NOMO-1 treated with dmso at 0.1 percent for 144 hours (cell line): ENCODE data around the gene GALNT1.
"Not testable (repeated sequence)": the region's sequence is repeated elsewhere in the genome, so short reads cannot be mapped to it uniquely, and the experiment has no call there.

Experiments used
- DNase-seq: peaks from one replicate; lab custom pipeline; 2025; ENCODE audit not compliant: unreplicated experiment; lab: John Stamatoyannopoulos, UW

Gene GALNT1

DNA sequence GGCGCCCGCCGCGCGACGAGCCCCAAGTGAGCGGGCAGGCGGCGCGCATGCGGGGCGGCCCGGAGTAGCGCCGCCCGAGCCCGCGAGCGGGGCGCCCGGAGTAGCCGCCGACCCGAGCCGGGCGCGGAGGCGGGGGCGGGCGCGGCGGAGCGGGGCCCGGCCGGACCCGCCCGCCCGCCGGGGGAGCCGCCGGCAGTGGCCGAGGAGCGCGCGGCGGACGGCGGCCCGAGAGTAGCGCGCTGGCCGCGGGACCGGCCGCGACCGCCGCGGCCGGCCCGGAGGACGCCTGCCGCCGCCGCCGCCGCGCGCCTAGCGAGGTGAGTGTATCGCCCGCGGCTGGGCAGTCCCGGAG lies at the start of gene GALNT1:
TSS of gene GALNT1 (plus strand) at position 195 of the 352 bp plus-strand sequence. CDS start 72,923 bp downstream, outside the sequence.
- no peak for DNase-seq

DNA sequence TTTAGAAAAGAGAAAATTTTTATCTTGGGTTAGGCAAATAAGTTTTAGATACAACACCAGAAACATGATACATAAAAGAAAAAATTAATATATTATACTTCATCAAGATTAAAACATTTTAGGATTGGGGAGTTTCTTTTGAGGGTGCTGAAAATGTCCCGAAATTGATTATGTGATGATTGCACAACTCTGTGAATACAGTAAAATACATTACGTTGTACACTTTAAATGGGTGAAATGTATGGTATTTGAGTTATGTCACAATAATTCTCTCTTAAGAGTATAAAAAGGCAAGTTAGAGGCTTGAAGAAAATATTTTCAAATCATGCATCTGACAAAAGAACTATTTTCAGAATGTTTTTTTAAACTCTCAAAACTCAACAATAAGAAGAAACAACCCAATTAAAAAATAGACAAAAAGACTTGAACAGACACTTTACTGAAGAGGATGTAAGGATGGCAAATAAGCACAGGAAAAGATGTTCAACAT lies 47.6 kb upstream of the GALNT1 start:
- no peak for DNase-seq

DNA sequence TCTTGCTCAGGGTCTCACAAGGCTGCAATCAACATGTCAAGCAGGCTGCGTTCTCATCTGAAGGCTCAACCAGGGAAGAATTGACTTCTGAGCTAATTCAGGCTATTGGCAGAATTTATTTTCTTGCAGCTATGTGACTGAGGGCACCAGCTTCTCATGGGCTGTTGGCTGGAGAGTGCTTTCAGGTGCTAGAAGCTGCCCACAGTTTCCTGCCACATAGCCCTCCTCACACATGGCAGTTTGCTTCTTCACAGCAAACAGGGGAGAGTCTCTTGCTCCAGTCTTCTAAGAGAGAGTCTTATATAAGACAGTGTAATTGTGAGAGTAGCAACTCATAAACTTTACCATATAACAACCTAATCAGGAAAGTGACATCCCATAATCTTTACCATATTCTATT lies 46.2 kb upstream of the GALNT1 start:
- DNase-seq = no peak

DNA sequence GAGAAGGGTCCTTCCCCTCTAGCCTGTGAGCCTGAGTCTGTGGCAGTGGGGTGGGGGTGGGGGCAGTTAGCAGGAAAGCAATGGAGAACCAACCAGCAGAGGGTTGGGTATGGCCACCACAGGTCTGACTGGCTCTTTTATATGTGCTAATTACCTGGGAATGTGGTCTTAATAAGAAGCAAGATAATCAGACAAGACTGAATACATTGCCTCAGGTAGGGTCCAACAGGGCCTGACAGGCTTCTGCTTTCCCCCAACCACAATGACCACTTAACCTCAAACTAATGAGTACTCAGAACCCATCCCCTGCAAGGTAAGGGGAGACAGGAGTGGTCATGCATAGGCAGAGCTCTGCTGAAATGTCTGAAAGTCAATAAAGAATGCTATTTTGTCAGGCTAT lies 39.2 kb upstream of the GALNT1 start:
- no peak for DNase-seq

DNA sequence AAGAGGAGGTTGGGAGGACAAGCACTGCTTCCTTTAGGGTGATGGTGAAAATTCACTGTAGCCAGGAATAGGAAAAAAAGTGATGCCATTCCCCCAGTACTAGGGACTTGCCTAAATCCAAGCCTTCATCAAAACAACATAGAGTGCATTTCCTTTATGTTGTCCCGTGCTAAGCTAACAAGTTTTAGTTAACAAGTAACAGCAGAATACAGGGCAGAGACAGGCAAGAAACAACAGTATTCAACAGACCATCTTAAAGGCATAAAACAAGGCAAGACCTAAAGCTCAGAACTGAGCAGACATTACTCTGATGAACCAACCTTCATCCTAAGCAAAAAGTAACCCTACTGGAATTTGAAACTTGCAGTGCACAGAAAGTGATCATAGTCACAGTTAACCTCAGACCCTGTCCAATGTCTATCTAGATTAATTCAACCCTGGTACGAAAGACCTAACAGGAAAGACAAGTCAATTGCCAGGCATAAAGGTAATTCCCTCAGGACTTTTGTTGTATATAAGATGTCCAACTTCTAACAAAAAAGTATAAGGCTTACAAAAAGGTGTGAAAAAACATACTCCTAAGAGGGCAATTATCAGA lies 34.4 kb upstream of the GALNT1 start:
- no peak for DNase-seq

DNA sequence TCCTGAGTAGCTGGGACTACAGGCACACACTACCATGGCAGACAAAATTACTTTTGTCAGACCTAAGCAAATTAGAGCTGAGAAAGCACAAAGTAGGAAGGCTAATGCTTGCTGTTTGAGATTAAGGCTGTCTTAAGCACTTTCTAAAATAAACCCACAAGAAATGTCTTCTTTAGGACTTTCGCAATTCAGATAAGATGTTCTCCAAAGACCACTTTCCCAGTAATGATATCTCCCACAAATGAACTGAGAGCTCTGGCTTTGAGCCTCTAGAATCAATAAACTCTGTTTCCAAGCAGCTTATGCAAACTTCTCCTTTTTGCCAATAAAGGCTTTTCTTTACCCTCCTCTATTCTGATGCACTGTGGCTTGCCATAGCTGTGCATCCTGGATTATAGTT lies 32.0 kb upstream of the GALNT1 start:
- DNase-seq = no peak

DNA sequence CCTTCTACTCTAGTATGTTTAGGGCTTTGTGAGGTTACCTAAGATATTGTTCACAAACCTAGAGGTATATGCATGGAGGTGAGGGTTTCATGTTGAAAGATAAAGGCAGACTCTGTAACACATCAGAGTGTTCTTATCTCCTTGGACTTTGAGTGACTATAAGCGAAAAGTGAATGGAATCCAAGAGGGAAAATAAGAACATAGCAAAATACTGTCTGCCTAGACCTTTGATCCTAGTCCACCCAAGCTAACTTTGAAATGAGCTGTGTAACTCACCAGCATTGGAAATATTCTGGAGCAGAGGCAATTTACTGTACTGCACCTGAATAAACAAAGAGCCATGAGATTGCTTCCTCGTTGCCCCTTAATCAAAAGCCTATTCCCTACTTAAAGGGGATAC lies 28.2 kb upstream of the GALNT1 start:
- DNase-seq = no peak

DNA sequence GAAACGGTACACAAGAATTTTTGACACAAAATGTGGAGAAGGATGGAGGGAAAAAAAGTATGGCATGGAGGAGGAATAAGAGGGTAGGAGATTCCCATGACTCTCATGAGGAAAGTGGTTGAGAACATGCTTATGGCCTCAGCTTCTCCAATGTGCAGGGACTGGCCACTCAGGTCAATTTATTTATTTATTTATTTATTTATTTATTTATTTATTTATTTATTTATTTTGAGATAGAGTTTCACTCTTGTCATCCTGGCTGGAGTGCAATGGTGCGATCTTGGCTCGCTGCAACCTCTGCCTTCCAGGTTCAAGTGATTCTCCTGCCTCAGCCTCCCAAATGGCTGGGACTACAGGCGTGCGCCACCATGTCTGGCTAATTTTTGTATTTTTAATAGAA lies 26.0 kb upstream of the GALNT1 start:
- DNase-seq = not testable (repeated sequence)

DNA sequence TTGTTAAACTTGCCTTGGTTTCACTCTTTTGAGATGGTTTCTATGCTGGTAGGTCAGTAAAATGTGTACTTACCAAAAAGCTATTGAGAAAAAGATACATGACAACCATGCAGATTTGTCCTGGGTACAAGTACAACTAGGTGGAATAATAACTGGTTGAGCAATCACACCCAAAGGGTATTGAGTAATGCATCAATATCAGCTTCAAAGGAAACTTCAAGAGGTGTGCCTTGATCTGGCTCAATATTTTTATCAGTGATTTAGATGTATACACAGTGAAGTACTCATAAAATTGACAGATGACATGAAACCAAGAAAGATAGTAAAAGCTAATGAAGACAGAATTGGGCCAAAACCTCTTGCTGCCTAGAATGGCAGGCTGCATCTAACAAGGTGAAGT lies 21.7 kb upstream of the GALNT1 start:
- DNase-seq = no peak

DNA sequence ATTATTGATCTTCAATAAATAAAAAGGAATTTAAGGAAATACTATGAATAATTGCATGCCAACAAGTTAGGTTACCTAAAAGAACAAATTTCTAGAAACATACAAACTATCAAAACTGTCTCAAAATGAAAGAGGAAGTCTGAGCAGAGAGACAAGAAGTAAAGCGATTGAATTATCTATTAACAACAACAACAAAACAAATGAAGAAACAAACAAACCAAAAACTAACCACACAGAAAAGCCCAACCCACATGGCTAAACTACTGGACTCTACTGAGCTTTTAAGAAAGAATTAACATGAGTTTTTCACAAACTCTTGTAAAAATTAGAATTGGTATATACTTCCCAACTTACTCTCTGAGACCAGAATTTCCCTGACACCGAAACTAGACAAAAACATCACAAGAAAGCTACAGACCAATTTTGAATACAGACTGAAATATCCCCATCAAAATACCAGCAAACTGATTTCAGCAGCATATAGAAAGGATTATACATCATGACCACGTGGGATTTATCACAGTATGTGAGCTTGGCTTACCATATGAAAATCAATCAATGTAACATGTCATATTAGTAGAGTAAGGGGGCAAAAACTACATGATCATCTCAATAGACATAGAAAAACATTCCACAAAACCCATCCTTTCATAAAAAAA lies 16.6 kb upstream of the GALNT1 start:
- DNase-seq = no peak

DNA sequence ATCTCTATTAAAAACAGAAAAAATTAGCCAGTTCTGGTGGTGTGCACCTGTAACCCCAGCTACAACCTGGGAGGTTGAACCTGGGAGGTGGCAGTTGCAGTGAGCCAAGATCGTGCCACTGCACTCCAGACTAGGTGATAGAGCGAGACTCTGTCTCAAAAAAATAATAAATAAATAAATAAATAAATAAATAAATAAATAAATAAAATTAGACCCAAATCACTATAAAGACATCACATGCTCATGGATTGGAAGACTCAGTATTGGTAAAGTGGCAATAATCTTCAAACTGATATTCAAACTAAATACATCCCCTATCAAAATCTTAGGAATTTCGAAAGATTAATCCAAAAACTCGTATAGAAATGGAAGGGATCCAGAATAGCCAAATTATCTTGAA lies 15.5 kb upstream of the GALNT1 start:
- DNase-seq = no peak

DNA sequence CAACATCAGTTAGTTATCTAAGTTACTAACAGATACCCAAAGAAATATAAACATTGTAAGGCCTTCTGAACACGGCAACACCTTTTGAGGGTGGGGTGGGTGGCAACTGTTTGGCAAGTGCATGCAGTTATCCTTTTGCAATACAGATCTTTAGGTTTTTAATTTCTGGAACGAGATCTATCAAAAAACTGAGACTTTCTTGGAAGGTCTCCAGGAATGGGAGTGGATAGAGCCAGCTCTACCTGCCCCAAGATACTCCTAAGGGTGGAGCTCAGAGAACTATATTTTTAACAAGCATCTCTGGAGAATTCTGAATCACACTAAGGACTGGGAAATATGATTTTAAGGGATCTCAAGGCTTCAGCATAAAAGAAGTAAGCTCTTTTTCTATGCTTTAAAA lies 11.4 kb upstream of the GALNT1 start:
- DNase-seq = no peak

DNA sequence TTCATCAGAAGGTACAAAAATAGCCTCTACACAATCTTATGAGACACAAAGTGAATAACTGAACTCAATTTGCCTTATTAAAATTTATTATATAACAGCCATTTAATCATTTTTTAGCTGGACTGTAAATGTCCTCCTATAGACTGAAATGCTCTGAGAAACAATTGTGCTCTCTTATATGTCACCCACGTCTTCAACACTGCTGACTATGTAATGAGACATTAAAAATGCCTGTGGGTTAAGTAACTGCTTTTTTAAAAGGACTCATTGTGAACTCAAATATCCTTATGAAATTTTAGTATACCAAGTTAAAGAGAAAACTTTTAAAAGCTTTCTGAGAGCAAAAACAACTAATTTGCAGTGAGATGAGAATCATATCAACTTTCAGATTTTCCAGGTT lies 10.4 kb upstream of the GALNT1 start:
- DNase-seq = no peak

DNA sequence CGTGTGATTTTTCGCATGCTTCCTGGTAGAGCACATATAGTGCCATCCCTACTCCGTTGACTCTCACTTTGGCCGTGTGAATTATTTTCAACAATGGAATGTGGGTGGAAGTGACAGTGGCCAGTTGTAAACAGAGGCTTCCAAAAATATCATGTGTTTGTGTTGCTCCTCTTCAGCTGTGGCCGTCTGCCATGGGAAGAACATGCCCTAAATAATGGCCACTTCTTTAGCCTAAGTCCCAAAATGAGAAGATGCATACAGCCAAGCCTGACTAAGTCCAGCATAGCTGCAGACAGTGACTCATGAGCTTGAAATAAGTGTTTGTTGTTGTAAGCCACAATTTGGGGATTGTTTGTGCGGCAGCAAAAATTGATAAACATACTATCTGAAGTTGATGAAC lies 8.9 kb upstream of the GALNT1 start:
- DNase-seq = no peak

DNA sequence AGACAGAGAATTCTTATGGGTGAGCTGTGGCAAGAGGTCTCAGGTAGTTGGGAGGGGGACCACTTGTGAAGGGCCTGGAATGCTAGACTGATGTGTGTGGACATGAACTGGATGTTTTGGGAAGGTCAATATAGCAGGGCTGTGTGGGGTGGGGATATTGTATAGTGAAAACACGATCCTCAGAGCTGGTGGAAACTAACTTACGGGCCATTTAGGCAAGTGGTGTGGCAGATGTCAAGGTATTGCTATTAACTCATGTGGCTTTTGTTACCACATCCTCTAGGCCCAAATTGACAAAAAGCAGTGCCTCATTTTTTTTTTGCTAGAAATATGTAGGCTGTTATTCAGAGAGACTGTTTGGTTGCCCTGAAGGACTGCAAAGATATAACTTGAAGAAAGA lies 8.0 kb upstream of the GALNT1 start:
- no peak for DNase-seq

DNA sequence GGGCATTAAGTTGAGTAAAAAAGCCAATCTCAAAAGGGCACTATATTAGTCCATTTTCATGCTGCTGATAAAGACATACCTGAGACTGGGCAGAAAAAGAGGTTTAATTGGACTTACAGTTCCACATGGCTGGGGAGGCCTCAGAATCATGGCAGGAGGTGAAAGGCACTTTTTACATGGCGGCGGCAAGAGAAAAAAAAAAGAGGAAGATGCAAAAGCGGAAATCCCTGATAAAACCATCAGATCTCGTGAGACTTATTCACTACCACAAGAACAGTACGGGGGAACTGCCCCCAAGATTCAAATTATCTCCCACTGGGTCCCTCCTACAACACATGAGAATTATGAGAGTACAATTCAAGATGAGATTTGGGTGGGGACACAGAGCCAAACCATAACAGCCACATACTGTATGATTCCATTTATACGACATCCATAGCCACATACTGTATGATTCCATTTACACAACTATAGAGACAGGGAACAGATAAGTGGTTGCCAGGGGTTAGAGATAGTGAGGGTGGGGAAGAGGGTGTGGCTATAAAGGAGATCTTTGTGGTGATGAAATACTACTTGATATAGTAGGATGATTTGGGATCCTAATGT lies 5.2 kb upstream of the GALNT1 start:
- not testable (repeated sequence) for DNase-seq

DNA sequence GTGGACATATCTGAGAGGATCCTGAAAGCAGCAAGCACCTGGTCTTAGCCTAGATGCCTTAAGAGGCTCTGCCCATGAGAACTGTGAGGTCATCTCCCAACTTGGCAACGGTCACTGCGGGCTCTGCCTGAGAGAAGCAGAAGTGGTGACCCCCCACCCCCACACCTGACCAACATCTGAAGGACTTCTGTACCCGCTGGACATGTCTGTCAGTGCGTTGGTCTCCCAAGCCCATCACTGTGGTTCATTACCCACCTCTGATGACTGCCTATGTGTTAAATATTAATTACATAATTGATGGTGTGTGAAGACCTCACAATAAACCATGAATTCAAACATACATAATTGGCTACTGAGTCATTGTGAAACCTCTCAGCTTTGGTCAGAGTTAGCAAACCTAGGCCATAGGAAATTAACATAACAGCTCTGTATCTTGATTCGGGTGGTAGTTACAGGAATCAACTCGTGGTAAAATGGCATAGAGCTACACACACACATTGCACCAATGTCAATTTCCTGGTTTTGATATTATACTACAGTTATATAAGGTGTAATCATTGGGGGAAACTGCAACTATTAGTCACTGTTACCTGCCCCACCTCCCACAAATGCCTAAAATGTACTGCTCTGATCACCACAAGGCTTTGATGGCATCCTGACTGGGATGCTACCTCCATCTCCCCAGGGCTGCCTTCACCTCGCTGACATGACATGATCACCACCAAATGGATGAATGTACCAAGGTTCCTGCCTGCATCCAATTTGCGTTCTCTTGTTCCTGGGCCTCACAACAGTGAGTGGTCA lies 4.3 kb upstream of the GALNT1 start:
- DNase-seq = no peak

DNA sequence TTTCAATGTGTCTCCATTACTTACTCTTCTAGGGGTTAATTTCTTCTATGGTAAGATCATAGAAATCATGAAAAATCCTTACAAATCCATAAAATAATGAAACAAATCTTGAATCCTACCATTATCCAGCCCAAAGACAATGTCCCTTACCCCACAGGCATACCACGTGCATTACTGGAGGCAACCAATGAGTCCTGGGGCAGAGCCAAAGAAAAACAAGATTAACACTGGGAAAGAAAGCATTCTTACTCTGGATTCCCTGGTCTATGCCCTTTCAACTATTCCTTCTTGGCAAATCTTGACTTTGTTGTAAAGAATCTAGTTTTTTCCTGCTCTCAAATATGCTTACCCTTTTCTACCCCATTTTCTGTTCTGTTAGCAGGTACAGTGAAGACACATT lies 3.1 kb upstream of the GALNT1 start:
- no peak for DNase-seq

DNA sequence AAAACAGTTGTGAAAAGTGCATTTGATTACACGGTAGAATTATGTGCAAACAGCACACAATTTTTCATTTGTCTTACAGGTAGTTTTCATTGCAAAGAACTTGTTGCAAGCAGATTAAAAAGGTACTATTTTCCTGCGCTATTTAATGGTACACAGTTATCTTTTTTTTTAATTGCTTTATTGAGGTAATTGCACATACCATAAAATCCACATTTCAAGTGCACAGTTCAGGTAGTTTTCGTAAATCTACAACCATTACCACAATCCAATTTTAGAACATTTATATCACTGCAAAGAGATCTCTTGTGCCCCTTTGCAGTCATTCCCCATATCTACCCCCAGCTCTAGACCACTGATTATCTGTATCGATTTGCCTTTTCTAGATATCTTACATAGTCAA lies 2.6 kb upstream of the GALNT1 start:
- DNase-seq = no peak

DNA sequence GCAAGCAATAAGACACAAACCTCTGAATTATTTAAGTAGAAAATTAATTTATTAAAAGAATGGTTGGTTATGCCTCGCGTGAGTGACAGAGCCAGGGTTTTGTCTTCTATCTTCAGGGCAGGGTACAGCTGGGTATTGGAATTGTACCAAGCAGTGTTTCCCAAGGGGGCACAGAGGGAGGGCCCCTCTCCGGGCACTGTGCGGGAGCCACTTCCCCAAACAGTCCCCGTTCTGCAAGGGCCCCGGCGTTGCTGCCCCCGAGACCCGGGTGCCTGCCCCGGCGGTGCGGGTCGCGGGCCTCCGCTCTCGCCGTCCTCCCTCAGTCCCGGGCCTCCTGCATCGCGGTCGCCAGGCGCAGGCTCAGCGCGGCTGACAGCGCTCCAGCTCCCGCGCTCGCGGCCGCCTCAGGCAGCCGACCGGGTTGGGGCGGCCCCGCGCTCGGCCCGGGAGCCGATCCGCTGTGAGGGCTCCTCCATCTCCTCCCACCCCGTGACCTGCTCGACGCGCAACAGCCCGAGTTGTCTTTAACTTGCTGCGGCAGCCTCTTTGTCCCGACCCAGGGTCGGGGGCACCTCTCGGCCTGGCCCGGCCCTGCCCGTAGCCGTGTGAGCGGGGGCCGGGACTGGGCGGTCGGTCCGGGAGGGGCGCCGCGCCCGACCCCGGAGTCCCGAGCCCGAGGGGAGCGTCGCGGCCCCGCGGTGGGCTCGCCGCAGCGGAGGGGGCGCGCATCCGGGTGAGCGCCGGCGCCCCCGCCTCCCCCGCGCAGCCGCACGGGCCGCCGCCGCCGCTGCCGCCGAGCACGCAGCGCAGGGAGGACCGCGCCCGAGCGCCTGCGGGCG lies 620 bp upstream of the GALNT1 start:
- no peak for DNase-seq
